OCI-LY7 (cell line): ENCODE data around the gene SERPINA5. TPM values are rescaled to one million over a fixed set of nuclear protein-coding genes. Genes with fewer than 3 reads are reported as not detected.

ENCODE experiments used
- BruUV-seq: library from RNA; stranded (reverse); fragments of 400-500 nt; replicated peaks from 2 replicates; lab custom pipeline; 2021; lab: Mats Ljungman, UMichigan
- CTCF ChIA-PET: fragments of 300-600 bp; sonication (Branson Sonifier 250); formaldehyde crosslinking; loops from one replicate; lab custom pipeline; 2022; ENCODE audit warnings: antibody characterized with exemption; ENCODE audit not compliant: unreplicated experiment; lab: Charles Lee
- POLR2A ChIA-PET: fragments of 300-600 bp; sonication (Branson Sonifier 250); formaldehyde crosslinking; loops from one replicate; lab custom pipeline; 2022; ENCODE audit warnings: antibody characterized with exemption; lab: Charles Lee
- DNase-seq: peaks from one replicate; pipeline ENCODE4 v3.0.0-alpha.2; 2015; ENCODE audit warnings: low spot score
- H2AFZ ChIP-seq: fragments of 200-600 bp; sonication (generic), shearing (Covaris generic); 2 replicates; pipeline ENCODE4 v1.6.1; 2014; ENCODE audit warnings: mild to moderate bottlenecking, antibody characterized with exemption, low read length, moderate library complexity
- H3K27ac ChIP-seq: fragments of 200-600 bp; sonication (generic); 2 replicates; pipeline ENCODE4 v1.5.1; 2014; ENCODE audit warnings: mixed run types, low read depth, mild to moderate bottlenecking, moderate library complexity, low read length, inconsistent platforms; ENCODE audit not compliant: poor library complexity, severe bottlenecking
- H3K36me3 ChIP-seq: fragments of 200-600 bp; sonication (generic); 2 replicates; pipeline ENCODE4 v1.6.1; 2014; ENCODE audit warnings: mild to moderate bottlenecking, antibody characterized with exemption, low read length, moderate library complexity, mixed read lengths; ENCODE audit not compliant: insufficient read depth
- H3K4me1 ChIP-seq: fragments of 200-600 bp; sonication (generic); 2 replicates; pipeline ENCODE4 v1.5.1; 2014; ENCODE audit warnings: mild to moderate bottlenecking, low read length; ENCODE audit not compliant: insufficient read depth, poor library complexity, severe bottlenecking
- H3K4me2 ChIP-seq: fragments of 200-600 bp; sonication (generic); 2 replicates; pipeline ENCODE4 v1.6.1; 2014; ENCODE audit warnings: mild to moderate bottlenecking, low read length
- H3K4me3 ChIP-seq: fragments of 200-600 bp; sonication (generic); 2 replicates; pipeline ENCODE4 v1.5.1; 2014; ENCODE audit warnings: mild to moderate bottlenecking, low read depth, low read length; ENCODE audit not compliant: poor library complexity, severe bottlenecking
- H3K79me2 ChIP-seq: fragments of 200-600 bp; sonication (generic); 2 replicates; pipeline ENCODE4 v1.6.1; 2016; ENCODE audit warnings: low read depth, mild to moderate bottlenecking, low read length, moderate library complexity, mixed read lengths; ENCODE audit not compliant: insufficient read depth
- H3K9me2 ChIP-seq: fragments of 200-600 bp; sonication (generic); 2 replicates; pipeline ENCODE4 v1.6.1; 2016; ENCODE audit warnings: mild to moderate bottlenecking, low read length, mixed read lengths; ENCODE audit not compliant: insufficient read depth
- H3K9me3 ChIP-seq: fragments of 200-600 bp; sonication (generic); 2 replicates; pipeline ENCODE4 v1.6.1; 2014; ENCODE audit warnings: mild to moderate bottlenecking, mixed run types, low read length, mixed read lengths
- H4K20me1 ChIP-seq: fragments of 200-600 bp; sonication (generic); 2 replicates; pipeline ENCODE4 v1.6.1; 2014; ENCODE audit warnings: mild to moderate bottlenecking, antibody characterized with exemption, low read length, moderate library complexity, mixed read lengths; ENCODE audit not compliant: insufficient read depth
- EZH2phosphoT487 ChIP-seq: fragments of 200-600 bp; sonication (generic); IDR thresholded peaks from 2 replicates; pipeline ENCODE4 v1.6.1; 2018; ENCODE audit warnings: low read depth, borderline replicate concordance, mild to moderate bottlenecking, mixed run types, antibody characterized with exemption, low read length, moderate library complexity, mixed read lengths
- intact Hi-C: fragments of 100-400 bp; cut with micrococcal nuclease; formaldehyde crosslinking; loops from one replicate; pipeline ENCODE4 v1.10.0; 2022; ENCODE audit not compliant: unreplicated experiment
- total RNA-seq, 2 experiments: library from RNA; depleted of rRNA in 1 of 2; stranded (reverse); fragments of >200 nt in 1 of 2; shearing (Covaris generic) in 1 of 2; gene quantifications; 2 replicates each; pipeline ENCODE4 v1.2.3, GENCODE V29; 2014 to 2022
- TF ChIP-seq, protein P1 (sequence below): fragments of 200-600 bp; sonication (generic); conservative IDR thresholded peaks from 2 replicates; pipeline ENCODE4 v1.5.1; 2014; ENCODE audit warnings: mild to moderate bottlenecking, antibody characterized with exemption, low read length, moderate library complexity, mixed read lengths

SERPINA5 gene
- total RNA-seq, 2 experiments from 2014 or later = not detected

DNA sequence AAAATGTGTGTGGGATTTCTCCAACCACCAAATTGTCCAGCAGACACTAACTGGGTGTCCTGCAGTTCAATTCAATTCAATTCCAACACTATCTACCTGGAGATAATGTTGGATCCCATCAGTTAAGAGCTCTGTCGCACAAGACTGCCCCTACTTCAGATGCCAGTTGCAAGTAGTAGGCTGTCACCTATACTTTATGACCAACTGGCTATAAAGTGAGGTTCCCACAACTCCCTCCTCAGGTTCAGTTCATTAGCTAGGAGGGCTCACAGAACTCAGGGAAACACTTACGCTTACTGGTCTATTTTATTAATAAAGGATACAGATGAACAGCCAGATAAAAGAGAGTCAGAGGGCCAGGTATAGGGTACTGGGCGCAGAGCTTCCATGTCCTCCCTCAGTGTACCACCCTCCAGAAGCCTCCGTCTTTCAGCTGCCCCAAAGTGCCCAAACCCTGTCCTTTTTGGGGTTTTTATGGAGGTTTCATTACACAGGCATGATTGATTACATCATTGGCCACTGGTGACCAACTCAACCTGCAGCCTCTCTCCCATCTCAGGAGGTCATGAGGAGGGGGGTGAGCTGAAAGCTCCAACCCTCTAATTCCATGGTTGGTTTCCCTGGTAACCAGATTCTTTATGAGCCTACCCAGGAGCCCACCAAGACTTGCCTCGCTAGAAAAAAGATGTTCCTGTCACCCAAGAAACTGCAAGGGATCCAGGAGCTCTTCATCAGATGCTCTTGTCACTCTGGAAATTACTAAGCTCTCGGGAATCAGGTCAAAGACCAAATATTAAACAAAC, 7.5 kb upstream of the SERPINA5 start:
- Histone ChIP-seq H3K4me1 (no peaks in the 10 kb centered on the region), H4K20me1 (no peaks in the 10 kb centered on the region), H3K27ac (no peak overlapping the region), H3K9me3 (no peaks in the 10 kb centered on the region), H3K79me2 (no peaks in the 10 kb centered on the region), H3K4me2 (no peak overlapping the region), H2AFZ (no peak overlapping the region), H3K4me3 (no peak overlapping the region), H3K9me2 (no peaks in the 10 kb centered on the region), H3K36me3 (no peaks in the 10 kb centered on the region)
- ChIA-PET CTCF (no interaction called here), POLR2A (interaction anchor here (0.6 kb wide), 1 partner anchor 1909 kb away, joined by 3 read pairs; no protein-coding TSS in a partner anchor)
- intact Hi-C loops = no loop called here
- no peak for DNase-seq
- TF ChIP-seq, protein P1, sequence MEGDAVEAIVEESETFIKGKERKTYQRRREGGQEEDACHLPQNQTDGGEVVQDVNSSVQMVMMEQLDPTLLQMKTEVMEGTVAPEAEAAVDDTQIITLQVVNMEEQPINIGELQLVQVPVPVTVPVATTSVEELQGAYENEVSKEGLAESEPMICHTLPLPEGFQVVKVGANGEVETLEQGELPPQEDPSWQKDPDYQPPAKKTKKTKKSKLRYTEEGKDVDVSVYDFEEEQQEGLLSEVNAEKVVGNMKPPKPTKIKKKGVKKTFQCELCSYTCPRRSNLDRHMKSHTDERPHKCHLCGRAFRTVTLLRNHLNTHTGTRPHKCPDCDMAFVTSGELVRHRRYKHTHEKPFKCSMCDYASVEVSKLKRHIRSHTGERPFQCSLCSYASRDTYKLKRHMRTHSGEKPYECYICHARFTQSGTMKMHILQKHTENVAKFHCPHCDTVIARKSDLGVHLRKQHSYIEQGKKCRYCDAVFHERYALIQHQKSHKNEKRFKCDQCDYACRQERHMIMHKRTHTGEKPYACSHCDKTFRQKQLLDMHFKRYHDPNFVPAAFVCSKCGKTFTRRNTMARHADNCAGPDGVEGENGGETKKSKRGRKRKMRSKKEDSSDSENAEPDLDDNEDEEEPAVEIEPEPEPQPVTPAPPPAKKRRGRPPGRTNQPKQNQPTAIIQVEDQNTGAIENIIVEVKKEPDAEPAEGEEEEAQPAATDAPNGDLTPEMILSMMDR = no peak
- no peak for TF ChIP-seq EZH2phosphoT487
- no TSS peak for BruUV-seq

DNA sequence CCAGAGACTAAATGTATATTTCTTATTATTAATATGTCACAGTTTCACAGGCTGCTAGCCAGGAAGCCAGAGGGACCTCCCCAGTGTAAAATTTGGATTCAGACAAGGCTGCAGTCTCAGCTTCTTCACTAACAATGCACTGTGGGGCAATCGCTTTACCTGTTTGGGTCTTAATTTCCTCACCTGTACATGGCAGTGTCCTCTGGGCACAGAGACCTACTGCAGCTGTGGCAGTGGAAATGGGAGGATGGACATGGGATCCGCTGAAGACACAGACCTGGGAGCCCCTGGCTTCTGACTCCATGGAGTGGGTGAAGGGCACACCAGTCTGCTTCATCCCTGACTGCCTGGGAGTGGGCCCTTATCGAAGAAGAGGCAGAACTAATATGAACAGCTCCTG, 6.9 kb upstream of the SERPINA5 start:
- DNase-seq = no peak
- Histone ChIP-seq H4K20me1 (no peaks in the 10 kb centered on the region), H3K4me1 (no peaks in the 10 kb centered on the region), H3K9me2 (no peaks in the 10 kb centered on the region), H3K4me2 (no peak overlapping the region), H2AFZ (no peak overlapping the region), H3K79me2 (no peaks in the 10 kb centered on the region), H3K27ac (no peak overlapping the region), H3K4me3 (no peak overlapping the region), H3K9me3 (no peaks in the 10 kb centered on the region), H3K36me3 (no peaks in the 10 kb centered on the region)
- TF ChIP-seq EZH2phosphoT487 = no peak
- TF ChIP-seq, protein P1 = no peak
- POLR2A ChIA-PET = no interaction called here
- CTCF ChIA-PET = no interaction called here
- BruUV-seq = no TSS peak
- intact Hi-C loops = no loop called here
